GM18511 (cell line): ENCODE results near the gene MATR3.
"Not testable (repeated sequence)": the region's sequence is repeated elsewhere in the genome, so short reads cannot be mapped to it uniquely, and the experiment has no call there.

Experiments used
- ATAC-seq: cut with Tn5 transposase; IDR thresholded peaks from one replicate; pipeline ENCODE4 v1.9.1; 2021; ENCODE audit warnings: mild to moderate bottlenecking, moderate library complexity; ENCODE audit not compliant: unreplicated experiment

MATR3 gene

DNA sequence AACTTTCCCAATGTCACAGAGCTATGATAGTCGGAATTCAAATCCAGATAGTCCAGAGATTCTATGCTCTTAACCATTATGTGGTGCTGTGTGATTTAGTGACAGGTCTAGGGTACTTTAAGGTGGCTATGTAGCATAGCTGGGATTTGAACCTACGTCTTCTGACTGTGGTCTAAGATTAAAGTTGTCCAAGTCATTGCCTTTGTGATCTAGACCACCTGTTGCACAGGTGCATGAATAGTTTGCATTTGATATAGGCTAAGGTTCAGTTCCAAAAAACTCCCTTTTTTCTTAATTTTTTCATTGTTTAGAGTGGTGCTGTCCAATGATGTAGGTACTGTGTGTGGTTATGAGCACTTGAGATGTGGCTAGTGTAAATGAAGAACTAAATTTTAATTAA lies 50.6 kb downstream of the MATR3 start:
- ATAC-seq: no peak

DNA sequence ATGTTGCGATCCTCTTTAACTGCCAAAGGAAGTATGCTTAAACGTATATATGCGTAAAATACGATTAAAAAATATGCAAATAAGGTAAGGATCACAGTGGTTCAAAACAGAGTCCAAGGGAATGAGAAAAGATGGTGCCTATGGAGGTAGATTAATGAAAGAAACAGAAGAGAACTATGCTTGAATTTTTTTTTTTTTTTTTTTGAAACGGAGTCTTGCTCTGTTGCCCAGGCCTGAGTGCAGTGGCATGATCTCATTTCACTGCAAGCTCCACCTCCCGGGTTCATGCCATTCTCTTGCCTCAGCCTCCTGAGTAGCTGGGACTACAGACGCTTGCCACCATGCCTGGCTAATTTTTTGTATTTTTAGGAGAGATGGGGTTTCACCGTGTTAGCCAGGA lies 51.9 kb downstream of the MATR3 start:
- ATAC-seq: not testable (repeated sequence)

DNA sequence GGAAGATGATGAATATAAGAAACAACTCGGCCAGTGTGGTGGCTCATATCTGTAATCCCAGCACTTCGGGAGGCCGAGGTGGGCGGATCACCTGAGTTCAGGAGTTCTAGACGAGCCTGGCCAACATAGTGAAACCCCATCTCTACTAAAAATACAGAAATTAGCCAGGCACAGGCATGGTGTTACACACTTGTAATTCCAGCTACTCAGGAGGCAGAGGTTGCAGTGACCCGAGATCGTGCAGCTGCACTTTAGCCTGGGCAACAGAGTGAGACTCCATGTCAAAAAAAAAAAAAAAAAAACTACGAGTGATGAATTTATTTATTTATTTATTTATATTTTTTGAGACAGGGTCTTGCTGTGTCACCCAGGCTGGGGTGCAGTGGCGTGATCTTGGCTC lies 54.3 kb downstream of the MATR3 start:
- not testable (repeated sequence) for ATAC-seq

DNA sequence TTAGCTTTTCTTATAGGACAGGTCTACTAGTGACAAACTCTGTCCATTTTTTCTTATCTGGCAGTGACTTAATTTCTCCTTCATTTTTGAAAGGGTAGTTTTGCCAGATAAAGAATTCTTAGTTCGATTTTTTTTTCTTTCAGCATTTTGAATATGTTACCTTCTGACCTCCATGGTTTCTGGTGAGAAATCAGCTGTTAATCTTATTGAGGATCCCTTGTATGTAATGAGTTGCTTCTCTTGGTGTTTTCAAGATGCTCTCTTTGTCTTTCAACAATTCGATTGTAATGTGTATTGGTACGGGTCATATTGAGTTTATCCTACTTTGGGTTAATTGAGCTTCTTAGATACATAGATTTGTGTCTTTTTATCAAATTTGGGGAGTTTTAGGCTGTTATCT lies 60.6 kb downstream of the MATR3 start:
- no peak for ATAC-seq

DNA sequence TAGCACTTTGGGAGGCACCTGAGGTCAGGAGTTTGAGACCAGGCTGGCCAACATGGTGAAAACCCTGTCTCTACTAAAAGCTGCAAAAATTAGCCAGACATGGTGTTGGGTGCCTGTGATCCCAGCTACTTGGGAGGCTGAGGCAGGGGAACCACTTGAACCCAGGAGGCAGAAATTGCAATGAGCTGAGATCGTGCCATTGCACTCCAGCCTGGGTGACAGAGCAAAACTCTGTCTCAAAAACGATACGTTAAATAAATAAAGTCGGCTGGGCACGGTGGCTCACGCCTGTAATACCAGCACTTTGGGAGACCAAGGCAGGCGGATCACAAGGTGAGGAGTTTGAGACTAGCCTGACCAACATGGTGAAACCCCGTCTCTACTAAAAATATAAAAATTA lies 62.4 kb downstream of the MATR3 start:
- ATAC-seq: not testable (repeated sequence)

DNA sequence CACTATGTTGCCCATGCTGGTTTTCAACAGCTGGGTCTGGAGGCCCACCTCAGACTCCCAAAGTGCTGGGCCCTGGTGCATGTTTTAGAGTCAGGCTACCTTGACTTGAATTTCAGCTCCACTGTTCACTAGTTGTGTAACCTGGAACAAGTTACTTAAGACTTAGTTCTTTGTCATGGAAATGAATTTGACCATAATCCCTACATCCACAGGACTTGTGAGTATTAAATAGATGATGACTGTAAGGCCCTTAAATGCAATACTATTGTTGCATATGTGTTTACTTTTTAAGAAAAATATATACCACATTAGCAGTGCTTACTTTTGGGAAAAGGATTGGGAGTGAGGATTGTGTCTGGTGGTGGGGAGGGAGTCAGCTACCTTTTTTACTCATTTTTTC lies 64.5 kb downstream of the MATR3 start:
- ATAC-seq: no peak

DNA sequence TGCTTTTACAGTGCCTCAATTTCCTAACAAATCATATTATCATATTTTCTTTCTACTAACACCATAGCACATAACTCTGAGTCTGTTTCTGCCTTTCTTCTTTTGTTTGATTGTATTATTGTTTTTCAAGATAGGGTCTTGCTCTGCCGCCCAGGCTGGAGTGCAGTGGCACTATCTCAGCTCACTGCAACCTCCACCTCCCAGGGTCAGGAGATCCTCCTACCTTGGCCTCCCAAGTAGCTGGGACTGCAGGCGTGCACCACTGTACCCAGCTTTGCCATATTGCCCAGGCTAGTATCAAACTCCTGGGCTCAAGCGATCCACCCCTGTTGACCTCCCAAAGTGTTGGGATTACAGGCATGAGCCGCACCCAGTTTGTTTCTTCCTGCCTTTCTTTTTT lies 66.8 kb downstream of the MATR3 start:
- ATAC-seq: no peak

DNA sequence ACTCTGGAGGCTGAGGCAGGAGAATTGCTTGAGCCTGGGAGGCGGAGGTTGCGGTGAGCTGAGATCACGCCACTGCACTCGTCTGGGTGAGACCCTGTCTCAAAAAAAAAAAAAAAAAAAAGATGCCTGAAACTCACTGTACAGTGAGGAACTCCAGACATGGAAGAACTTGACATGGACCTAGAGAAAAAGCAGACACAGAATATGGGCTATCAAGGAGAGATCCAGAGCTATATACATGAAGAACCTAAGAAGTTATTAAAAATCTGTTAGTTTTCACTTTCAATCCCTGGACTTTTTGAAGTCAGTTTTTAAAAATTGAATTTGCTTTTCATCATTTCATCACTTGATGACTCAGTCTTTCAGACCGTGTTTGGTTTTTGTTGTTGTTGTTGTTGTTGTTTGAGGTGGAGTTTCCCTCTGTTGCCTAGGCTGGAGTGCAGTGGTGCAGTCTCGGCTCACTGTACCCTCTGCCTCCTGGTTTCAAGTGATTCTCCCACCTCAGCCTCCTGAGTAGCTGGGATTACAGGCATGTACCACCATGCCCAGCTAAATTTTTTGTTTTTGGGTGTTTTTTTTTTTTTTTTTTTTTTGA lies 68.4 kb downstream of the MATR3 start:
- no peak for ATAC-seq

DNA sequence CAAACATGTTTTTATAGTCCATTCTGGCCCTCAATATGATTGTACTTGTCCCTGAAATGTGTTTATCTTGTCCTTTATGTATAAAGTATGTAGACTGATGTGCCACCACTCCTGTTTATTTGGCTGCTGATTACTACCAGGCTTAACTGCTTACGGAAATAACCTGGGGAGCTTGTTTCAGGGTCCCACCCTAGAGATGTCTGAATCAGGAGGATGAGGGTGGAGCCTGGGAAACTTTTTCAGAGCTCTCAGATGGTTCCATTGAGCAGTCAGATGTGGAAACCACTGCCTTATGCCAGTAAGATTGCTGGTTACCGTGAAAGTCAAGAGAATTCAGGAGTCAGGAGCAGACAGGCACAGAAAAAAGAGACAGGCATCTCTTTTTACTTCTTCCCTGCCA lies 70.4 kb downstream of the MATR3 start:
- no peak for ATAC-seq

DNA sequence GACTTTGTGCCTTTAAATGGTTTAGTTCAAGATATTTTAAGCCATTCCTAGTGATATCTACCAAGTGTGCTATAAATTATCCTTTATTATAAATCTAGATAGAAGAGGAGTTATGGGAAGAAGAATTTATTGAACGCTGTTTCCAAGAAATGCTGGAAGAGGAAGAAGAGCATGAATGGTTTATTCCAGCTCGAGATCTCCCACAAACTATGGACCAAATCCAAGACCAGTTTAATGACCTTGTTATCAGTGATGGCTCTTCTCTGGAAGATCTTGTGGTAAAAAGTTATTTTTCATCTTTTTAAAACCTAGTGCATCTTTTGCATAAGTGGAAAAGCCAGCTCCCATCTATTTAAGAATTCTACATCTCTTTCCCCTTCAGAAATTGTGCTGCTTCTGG lies 70.9 kb downstream of the MATR3 start:
- ATAC-seq: no peak

DNA sequence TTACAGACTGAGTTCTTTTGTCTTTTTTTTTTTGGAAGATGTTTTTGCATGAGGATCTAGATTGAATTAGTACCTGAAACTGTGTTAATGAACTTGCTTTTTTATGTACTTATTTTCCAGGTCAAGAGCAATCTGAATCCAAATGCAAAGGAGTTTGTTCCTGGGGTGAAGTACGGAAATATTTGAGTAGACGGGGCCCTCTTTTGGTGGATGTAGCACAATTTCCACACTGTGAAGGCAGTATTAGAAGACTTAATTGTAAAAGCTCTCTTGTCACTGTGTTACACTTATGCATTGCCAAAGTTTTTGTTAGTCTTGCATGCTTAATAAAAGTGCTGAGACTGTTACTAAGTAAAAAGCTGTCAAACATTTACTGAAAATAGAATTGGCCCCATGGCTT lies 75.1 kb downstream of the MATR3 start:
- ATAC-seq: no peak

DNA sequence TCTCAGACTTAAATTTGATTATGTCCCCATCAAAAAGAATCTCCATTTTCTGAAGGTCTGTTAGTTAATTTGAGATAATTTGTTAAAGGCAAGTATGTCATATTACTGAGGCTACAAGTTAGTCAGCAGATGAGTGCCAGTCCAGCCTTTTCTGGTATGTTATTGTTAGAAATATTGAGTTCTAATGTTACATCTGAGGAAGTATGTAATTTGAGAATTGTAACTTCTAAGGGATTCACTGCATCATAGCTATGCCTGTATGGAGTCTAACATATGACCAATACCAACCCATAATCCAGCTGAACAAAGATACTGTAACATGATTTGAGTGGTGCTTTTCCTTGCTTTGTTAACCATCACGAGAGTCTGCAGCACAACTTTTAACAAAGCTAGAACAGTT lies 75.6 kb downstream of the MATR3 start:
- no peak for ATAC-seq

DNA sequence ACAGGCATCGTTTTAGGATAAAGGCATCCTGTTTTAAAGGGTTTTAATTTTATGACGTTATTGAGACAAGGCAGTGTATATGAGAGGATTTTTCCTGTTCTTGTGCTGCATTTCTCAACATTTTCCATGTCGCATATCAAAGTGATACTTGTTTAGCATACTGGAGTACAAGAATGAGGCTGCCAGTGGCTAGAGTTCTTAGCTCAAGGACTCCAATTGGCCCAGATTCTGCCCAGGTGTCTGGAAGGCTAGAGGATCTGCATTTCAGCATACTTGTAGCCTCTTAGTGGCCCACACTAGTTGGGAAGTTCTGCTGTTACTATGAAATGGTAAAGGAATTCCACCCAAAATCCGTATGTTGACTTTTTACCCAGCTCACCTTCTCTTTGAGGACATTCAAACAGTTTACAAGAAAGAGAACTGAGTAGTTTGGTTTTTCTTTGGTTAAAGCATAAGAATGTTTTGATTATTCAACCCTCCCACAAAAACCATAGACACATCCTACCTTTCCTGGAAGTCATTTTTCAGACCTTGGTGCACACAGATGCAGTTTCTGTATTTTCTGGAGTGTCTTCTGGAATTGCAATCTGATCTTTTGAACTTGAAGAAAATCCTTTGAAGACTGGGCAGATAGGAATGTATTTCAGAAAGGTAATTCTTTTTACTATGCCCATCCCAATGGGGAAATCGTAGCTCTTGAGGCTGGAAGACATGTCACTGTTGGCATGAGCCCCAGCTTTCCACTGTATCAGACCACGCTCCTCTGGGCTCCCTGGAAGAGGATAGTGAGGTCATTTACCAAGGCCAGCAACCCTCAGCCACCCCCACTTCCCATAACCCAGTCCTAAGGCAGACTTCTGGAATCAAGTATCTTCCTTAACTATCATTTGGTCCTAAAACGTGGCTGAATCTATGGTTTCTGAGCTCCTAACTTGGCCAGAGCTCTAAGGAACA lies 78.2 kb downstream of the MATR3 start:
- no peak for ATAC-seq

DNA sequence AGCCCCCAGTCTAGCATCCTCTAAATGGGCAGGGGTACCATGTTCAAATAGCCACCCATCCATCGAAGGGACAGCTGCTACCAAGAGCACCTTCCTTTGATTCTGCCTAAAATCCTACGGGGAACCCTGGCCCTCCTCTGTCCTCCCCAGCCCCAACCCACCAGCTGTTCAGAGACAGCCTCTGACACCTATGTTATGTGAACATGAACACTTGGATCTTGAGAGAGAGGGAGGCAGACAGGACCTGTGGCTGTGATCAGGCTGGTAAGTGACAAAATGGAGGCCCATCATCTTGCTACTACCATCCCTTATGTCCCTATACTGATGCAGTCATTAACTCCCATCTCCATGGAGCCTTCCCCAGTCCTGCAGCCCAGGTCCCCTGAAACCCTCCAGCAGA lies 81.4 kb downstream of the MATR3 start:
- ATAC-seq: no peak

DNA sequence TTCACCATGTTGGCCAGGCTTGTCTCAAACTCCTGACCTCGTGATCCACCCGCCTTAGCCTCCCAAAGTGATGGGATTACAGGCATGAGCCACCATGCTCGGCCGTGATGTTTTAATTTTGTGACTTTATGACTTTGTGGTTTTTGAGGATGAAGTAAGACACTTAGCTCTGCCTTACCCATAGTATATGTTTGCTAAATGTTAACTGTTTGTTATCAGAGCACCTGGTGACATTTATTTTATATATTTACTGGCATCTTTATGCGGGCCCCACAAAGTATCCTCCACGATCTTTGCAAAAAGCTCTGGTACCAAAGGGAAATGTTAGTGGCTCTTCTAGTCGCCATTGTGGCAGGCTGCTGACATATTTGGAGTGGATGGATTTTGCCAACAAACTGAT lies 82.8 kb downstream of the MATR3 start:
- ATAC-seq: no peak

DNA sequence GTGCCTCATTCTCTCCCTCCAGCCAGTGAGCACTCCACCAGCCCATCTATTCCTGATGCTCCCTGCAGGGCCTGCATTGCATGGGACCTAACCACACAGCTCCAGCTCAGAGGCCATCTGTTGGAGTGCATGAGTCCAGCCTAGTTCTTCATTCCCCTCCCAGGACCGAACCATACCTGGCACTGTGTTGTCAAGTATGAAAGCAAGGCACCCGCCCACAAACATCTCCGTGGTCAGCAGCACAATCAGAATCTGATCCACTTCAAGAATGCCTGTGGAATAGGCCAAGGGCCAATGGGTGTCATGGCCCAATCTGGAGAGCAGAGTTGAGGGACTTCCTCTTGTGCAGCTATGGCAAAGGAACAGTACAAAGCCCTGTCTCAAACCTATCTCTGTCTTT lies 83.7 kb downstream of the MATR3 start:
- ATAC-seq: no peak

DNA sequence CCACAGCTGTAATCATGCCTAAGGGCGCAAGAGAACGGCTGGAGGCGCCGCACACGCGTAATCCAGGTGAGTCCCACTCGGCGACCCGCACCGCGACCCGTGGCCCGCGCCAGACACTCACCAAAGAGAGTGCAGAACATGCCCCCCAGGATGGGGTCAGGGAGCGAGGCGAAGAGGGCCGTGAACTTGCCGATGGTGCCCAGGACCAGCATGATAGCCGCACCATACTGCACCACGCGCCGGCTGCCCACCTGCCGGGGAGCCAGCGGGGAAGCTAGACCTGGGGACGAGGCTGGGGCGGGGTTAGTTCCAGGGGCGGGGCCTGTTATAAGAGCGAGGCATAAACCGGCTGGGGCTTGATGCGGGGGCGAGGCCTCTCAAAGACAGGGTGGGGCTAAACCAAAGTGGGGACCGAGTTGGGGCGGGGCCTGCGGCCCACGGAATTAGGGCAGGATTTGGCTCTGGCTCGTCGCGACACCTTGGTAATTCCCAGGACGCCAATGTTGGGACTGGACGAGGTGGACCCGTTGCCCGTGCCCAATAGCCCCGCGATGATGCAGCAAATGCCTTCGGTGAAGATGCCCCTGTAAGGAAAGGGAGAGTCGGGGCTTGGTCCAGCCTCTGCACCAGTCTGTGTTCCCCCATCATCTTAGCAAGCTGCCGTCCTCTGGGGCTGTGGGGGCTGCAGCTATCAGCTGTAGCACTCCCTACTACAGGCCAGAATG lies 84.7 kb downstream of the MATR3 start:
- ATAC-seq: no peak

DNA sequence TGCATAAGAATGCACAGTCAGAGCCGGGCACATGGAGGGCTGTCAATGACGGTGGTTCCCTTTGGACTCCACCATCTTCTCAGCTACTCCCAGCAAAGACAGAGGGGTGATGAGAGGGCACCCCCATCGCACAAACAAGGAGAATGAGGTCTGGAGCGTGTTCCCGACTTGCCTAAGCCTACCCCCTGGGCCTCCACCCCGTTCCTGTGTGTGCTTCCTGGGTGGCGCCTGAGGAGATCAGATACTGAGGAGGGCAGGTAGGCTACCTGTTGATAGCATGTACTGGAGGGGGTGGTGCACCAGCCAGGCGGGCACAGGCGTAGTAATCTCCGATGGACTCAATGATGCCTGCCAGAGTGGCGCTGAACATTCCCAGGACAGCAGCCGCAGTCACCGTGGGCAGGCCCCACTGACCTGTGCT lies 85.4 kb downstream of the MATR3 start:
- ATAC-seq: no peak

DNA sequence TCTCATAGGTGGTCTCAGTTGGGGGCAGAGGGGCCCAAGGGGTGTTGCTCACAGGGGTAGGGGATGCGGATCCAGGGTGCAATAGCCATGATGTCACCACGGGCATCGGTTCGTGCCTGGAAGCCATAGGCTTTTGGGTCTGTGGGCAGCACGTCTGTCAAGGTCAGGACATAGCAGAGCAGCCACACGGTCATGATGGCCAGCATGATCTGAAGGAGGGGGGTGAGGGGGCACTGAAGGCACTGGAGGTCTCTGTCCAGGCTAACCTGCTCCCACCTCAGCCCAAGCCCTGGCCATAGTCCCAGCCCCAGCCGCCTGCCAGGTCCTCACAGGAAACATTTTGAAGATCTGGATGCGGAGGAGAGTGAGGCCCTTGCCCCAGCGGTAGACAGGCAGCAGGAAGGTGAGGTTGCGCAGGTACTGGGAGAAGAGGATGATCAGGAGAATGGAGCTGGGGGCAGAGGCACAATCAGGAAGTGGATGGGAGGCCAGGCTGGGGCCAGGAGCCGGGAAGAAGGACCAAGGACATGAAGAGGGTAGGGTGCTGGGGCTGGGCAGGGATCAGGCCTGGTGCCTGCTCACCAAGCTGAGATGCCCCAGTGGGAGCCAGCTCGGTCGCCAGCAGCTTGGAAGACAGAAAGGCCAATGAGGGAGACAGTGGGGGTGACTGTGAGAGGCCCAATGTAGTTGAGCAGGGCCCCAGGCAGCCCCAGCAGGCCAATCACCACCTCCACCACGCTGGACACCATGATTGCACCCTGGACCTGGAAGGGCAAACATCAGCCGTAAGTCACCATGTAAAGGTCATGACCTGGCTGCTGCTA lies 86.3 kb downstream of the MATR3 start:
- ATAC-seq: no peak
